ENCODE measurements around the gene PARD3B.

The PARD3B gene

DNA sequence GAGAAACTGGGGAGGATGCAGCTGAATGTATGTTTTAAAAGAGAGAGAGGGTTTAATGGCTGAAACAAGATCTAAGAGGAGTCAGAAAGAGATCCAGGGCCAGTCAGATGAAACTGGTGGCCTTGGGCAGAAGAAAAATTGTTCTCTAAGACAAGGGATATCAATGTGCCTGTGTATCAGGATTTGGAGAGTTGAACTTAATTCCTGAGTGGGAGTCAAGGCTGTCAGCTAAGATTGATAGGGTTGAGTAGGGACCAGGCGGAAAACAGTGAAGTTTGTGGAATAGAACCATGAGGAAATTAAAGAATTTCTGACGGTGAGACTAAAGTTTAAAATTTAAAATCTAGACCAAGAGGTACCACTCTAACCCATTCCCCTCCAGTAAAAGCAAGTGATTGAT lies 199.2 kb downstream of the PARD3B start:
- FAIRE-seq (no peak), DNase-seq (ENCODE audit: low spot score) (no peak)

- no peak for FAIRE-seq
Observed at GRCh38 chr2:204748286-204748685, 203.0 kb downstream of the PARD3B start.

DNA sequence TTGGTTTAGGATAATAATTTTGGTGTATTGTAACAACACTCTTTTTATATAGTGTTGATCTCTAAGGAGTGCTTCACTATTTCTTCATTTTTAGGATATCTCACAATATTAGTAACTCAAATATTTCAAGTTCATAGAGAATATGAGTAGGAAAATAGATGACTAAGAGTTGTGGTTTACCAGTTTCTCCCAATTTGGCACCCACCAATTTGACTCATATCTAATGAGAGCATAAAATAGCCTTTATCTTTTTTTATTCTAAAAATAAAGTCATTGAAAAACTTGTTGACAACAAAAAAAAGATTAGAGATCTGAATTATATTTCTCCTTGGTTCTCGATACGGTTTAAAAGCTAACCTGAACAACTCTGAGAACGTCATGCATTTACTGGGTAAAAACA lies 204.0 kb downstream of the PARD3B start:
- no peak for DNase-seq (ENCODE audit: low spot score)
- peak; percentile 55 for FAIRE-seq

More at GRCh38 chr2:204748286-204748685, 203.0 kb downstream of the PARD3B start:
- DNase-seq (ENCODE audit: low spot score) = no peak

DNA sequence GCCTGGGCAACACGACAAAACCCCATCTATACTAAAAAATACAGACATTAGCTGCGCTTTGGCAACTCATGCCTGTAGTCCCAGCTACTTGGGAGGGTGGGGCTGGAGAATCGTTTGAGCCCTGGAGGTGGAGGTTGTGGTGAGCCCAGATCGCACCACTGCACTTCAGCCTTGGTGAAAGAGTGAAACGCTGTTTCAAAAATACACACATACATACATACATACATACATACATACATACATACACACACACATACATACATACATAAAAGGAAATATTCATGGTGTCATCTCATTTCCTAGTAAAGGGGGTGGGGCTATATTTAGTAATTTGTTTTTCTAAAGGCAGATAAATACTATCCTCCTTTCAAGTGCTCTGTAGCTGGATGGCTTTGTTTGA lies 205.1 kb downstream of the PARD3B start:
- no peak for FAIRE-seq

GRCh38 chr2:204751472-204751871 lies 206.2 kb downstream of the PARD3B start:
- DNase-seq (ENCODE audit: low spot score) (no peak), FAIRE-seq (no peak)

More for the DNA sequence above, 205.1 kb downstream of the PARD3B start:
- no peak for DNase-seq (ENCODE audit: low spot score)

DNA sequence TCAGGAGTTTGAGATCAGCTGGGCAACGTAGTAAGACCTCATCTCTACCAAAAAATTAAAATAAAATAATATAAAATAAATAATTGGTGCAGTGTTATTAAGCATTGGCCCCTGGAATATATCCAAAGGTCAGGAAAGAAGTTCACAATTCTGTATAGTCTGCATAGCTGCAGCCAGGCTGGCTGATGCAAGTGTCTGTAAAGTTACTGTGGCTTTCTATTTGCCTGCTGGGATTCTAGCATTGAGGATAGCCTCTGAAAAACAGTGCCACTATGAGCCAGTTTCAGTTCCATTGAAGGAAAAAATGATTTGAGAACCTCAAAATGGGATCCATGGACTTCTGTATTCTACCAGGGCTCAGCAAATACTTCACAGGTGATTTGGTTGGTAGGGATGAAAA lies 208.6 kb downstream of the PARD3B start:
- no peak for DNase-seq (ENCODE audit: low spot score)
- FAIRE-seq = no peak

DNA sequence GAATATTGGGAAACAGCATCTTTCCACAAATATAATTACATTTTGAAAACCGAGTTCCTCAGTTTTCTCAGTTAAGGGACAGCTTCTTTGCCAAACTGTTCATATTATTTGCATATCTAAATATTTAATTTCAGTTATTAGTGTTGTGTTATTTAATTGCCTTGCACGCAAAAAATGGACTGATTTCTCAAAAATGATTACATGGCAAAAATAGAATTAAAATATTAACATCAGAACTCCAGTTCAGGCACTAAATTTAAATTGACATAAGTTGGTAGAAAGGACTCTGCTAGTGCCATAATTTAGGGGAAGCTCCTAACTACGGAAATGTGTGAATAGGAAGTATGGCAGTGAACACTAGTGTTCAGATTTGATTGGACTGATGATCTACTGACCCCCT lies 209.6 kb downstream of the PARD3B start:
- DNase-seq (ENCODE audit: low spot score) (no peak), FAIRE-seq (no peak)

DNA sequence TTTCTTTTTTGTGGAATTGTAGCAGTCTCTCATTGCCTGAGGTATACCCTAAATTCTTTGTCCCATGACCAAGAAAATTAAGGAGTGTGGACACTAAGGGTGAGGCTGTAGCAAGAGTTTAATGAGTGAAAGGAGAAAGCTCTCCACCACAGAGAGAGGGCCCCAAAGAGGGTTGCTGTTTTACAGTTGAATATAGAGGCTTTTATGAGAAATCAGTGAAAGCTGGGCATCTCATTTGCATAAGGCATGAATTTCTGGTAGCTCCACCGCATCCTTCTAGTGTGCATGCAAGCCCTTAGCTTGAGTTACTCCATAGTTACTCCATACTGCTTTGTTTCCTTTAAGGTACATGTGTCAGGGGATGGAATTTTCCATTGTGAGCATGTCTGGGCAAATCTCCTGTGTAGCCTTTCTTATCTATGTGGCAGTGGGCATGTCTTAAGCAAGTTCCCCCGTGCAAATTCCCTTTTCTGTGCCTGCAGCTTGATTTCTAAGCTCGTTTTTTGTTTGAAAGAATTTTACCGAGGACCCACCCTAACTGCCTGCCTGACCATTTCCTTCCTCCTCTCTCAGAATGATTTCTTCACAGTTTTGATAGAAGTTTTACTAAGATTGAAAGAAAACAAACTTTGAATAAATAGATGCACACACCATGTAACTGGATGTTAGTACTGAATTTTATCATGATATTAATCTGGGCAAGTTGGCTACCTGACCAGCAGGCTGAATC lies 218.9 kb downstream of the PARD3B start:
- DNase-seq (ENCODE audit: low spot score) (no peak), FAIRE-seq (no peak)

DNA sequence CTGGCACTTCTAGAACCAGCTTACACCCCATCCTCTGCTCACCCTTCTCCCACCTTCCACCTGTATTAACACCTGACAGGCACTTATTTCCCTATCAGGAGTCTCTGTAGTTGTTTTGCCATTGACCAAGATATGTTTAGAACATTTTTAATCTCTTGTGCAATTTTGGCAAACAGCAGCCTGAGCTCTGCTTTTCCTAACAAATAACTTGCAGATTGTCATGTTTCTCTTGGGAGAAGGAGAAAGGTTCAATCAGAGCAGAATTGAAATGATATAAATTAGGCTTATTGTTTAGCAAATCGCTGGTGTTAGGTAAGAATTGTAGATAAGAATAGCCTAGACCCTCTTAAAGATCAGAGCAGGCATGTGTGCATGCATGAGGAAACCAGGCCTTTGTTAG lies 225.5 kb downstream of the PARD3B start:
- no peak for DNase-seq (ENCODE audit: low spot score)
- FAIRE-seq = no peak

GRCh38 chr2:204771721-204772120 lies 226.4 kb downstream of the PARD3B start:
- FAIRE-seq = no peak
- DNase-seq (ENCODE audit: low spot score) = no peak

GRCh38 chr2:204772546-204772945 lies 227.3 kb downstream of the PARD3B start:
- FAIRE-seq (no peak), DNase-seq (ENCODE audit: low spot score) (no peak)

- no peak for DNase-seq (ENCODE audit: low spot score)
Observed at GRCh38 chr2:204775766-204776165, 230.5 kb downstream of the PARD3B start.

GRCh38 chr2:204776781-204777559 lies 231.7 kb downstream of the PARD3B start:
- DNase-seq (ENCODE audit: low spot score) = no peak
- no peak for FAIRE-seq

More at GRCh38 chr2:204775766-204776165, 230.5 kb downstream of the PARD3B start:
- FAIRE-seq = no peak

DNA sequence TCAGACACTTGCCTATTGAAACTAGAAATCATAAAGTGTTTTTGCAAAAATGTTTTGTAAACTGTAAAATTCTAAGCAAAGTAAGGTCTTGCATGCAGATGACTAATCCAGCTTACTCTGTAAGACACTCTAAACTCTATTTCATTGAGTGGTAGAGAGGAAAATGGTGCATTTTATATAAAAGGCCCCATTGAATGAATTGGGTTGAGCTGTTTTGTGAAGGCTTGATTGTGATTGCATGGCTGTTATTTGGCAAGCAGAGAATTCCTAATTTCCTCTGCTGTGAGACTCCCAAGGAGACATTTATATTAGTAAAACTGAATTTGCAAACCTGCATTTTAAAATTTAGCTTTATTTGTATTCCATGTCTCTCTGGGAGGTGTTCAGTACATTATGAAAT lies 234.5 kb downstream of the PARD3B start:
- DNase-seq (ENCODE audit: low spot score) (no peak), FAIRE-seq (no peak)

- FAIRE-seq (no peak), DNase-seq (ENCODE audit: low spot score) (no peak)
Observed at GRCh38 chr2:204781941-204782340, 236.7 kb downstream of the PARD3B start.

DNA sequence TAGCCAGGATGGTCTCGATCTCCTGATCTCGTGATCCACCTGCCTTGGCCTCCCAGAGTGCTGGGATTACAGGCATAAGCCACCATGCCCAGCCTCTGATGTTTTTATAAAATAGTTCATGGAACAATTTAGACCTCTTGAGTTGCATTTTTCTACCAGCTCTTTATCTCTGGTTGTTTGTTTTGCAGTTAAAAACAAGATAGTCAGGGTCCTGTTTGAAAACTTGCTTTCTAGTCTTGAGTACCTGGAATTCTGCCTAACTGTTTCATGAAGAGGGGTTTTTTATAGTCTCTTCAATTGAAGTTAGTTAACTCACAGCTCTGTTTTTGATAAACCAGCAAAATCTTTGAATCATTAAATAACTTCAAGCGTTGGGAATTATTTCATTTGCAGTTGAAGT lies 244.8 kb downstream of the PARD3B start:
- no peak for FAIRE-seq
- DNase-seq (ENCODE audit: low spot score) = no peak

- FAIRE-seq (no peak), DNase-seq (ENCODE audit: low spot score) (no peak)
Observed at GRCh38 chr2:204791230-204791629, 246.0 kb downstream of the PARD3B start.

DNA sequence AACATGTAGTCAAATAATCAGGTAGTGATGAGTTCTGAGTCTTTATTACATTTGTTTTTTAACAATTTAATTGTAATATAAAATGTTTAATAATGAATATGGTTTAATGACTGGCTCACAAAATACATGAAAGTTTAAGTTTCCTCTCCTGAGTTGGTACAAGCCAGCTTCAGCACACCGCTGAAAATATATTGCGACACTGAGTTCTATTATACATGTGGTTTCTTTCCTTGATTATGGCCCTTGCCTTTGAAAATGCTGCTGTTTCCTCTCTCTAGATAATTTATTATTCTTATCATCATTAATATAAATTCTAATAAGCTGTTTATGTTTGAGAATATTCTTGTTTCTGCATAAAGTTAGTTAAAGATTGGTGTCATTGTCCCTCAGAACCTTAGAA lies 249.3 kb downstream of the PARD3B start:
- FAIRE-seq (no peak), DNase-seq (ENCODE audit: low spot score) (no peak)

GRCh38 chr2:204795156-204795555 lies 249.9 kb downstream of the PARD3B start:
- FAIRE-seq (no peak), DNase-seq (ENCODE audit: low spot score) (no peak)

- no peak for FAIRE-seq
Observed at GRCh38 chr2:204796581-204796980, 251.3 kb downstream of the PARD3B start.

DNA sequence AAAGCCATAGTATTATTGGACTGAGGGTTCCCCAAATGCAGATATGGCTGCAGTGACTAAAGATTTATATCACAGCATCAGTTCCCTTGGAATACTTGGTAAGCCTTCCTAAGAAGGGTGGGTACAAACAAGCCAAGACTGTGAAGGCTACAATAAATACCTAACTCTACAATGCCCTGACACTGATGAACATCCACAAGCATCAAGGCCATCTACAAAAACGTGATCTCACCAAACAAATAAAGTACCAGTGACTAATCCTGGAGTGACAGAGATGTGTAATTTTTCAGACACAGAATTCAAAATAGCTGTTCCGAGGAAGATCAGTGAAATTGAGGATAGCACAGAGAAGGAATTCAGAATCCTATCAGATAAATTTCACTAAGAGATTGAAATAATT lies 254.5 kb downstream of the PARD3B start:
- FAIRE-seq (no peak), DNase-seq (ENCODE audit: low spot score) (no peak)

More at GRCh38 chr2:204796581-204796980, 251.3 kb downstream of the PARD3B start:
- no peak for DNase-seq (ENCODE audit: low spot score)

DNA sequence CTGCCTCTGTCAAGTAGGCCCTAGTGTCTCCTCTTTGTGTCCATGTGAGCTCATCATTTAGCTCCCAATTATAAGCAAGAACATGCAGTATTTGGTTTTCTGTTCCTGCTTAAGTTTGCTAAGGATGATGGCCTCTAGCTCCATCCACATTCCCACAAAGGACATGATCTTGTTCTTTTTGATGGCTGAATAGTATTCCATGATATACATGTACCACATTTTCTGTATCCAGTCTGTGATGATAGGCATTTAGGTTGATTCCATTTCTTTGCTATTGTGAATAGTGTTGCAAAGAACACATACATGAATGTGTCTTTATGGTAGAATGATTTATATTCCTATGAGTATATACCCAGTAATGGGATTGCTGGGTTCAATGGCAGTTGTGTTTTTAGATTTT lies 263.2 kb downstream of the PARD3B start:
- DNase-seq (ENCODE audit: low spot score) (no peak), FAIRE-seq (no peak)

Data from RCC 7860 (cell line).